ENCODE measurements around the gene REEP6.

The REEP6 gene

GRCh38 chr19:1467490-1468273 is 23.3 kb upstream of the REEP6 start:
- H3K4me3 ChIP-seq (replicated peaks; ENCODE audit: low read depth, low read length) = no peak overlapping the region
- peak; percentile 16 for DNase-seq (ENCODE audit: extremely low read depth, insufficient read length)
- no peaks in the 10 kb centered on the region; the same call in 1 of the 2 replicates for H3K27me3 ChIP-seq (replicated peaks; ENCODE audit: control insufficient read depth, insufficient read depth, low read length)
- no peaks in the 10 kb centered on the region for H3K36me3 ChIP-seq (ENCODE audit: control insufficient read depth, insufficient read depth, low read length)
- TF ChIP-seq, protein P1, sequence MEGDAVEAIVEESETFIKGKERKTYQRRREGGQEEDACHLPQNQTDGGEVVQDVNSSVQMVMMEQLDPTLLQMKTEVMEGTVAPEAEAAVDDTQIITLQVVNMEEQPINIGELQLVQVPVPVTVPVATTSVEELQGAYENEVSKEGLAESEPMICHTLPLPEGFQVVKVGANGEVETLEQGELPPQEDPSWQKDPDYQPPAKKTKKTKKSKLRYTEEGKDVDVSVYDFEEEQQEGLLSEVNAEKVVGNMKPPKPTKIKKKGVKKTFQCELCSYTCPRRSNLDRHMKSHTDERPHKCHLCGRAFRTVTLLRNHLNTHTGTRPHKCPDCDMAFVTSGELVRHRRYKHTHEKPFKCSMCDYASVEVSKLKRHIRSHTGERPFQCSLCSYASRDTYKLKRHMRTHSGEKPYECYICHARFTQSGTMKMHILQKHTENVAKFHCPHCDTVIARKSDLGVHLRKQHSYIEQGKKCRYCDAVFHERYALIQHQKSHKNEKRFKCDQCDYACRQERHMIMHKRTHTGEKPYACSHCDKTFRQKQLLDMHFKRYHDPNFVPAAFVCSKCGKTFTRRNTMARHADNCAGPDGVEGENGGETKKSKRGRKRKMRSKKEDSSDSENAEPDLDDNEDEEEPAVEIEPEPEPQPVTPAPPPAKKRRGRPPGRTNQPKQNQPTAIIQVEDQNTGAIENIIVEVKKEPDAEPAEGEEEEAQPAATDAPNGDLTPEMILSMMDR (IDR thresholded peaks at IDR 0.05; ENCODE audit: insufficient read depth, low read length, poor library complexity, severe bottlenecking) = no peak

DNA sequence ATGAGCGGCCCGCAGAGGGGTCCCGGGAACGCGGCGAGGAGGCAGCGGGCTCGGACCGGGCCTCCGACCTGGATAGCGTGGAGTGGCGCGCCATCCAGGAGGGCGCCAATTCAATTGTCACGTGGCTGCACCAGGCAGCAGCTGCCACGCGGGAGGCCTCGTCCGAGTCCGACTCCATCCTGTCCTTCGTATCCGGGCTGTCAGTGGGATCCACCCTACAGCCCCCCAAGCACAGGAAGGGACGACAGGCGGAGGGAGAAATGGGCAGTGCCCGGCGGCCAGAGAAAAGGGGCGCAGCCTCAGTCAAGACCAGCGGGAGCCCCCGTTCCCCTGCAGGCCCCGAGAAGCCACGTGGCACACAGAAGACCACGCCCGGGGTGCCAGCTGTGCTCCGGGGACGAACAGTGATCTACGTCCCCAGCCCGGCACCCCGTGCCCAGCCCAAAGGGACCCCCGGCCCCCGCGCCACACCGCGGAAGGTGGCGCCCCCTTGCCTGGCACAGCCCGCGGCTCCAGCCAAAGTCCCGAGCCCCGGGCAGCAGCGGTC is 22.6 kb upstream of the REEP6 start:
- Histone ChIP-seq H3K4me3 (replicated peaks; ENCODE audit: low read depth, low read length) (no peak overlapping the region), H3K27me3 (replicated peaks; ENCODE audit: control insufficient read depth, insufficient read depth, low read length) (no peaks in the 10 kb centered on the region; the same call in 1 of the 2 replicates), H3K36me3 (ENCODE audit: control insufficient read depth, insufficient read depth, low read length) (no peaks in the 10 kb centered on the region)
- TF ChIP-seq, protein P1 (IDR thresholded peaks at IDR 0.05; ENCODE audit: insufficient read depth, low read length, poor library complexity, severe bottlenecking) = no peak
- DNase-seq (ENCODE audit: extremely low read depth, insufficient read length) = peak; percentile 18

- no peaks in the 10 kb centered on the region; the same call in 1 of the 2 replicates for H3K27me3 ChIP-seq (replicated peaks; ENCODE audit: control insufficient read depth, insufficient read depth, low read length)
- no peaks in the 10 kb centered on the region; the same call in 1 of the 2 replicates for H3K36me3 ChIP-seq (ENCODE audit: control insufficient read depth, insufficient read depth, low read length)
- peak; percentile 33 for DNase-seq (ENCODE audit: extremely low read depth, insufficient read length)
- no peak overlapping the region for H3K4me3 ChIP-seq (replicated peaks; ENCODE audit: low read depth, low read length)
- TF ChIP-seq, protein P1 (IDR thresholded peaks at IDR 0.05; ENCODE audit: insufficient read depth, low read length, poor library complexity, severe bottlenecking) = no peak
Observed at GRCh38 chr19:1468821-1469254, 22.1 kb upstream of the REEP6 start.

DNA sequence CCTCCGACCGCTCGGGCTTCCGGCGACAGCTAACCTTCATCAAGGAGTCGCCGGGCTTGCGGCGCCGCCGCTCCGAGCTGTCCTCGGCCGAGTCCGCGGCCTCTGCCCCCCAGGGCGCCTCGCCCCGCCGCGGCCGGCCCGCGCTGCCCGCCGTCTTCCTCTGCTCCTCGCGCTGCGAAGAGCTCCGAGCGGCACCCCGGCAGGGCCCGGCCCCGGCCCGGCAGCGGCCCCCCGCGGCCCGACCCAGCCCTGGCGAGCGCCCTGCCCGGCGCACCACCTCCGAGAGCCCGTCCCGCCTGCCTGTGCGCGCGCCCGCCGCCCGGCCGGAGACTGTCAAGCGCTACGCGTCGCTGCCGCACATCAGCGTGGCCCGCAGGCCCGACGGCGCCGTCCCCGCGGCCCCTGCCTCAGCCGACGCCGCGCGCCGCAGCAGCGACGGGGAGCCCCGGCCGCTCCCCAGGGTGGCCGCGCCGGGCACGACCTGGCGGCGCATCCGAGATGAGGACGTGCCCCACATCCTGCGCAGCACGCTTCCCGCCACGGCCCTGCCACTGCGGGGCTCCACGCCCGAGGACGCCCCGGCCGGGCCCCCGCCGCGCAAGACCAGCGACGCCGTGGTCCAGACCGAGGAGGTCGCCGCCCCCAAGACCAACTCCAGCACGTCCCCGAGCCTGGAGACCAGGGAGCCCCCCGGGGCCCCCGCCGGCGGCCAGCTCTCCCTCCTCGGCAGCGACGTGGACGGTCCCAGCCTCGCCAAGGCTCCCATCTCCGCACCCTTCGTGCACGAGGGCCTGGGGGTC is 21.5 kb upstream of the REEP6 start:
- Histone ChIP-seq H3K36me3 (ENCODE audit: control insufficient read depth, insufficient read depth, low read length) (peaks cover under 1% of the 10 kb centered on the region), H3K27me3 (replicated peaks; ENCODE audit: control insufficient read depth, insufficient read depth, low read length) (no peaks in the 10 kb centered on the region; the same call in 1 of the 2 replicates), H3K4me3 (replicated peaks; ENCODE audit: low read depth, low read length) (no peak overlapping the region)
- DNase-seq (ENCODE audit: extremely low read depth, insufficient read length) = peak; percentile 23
- TF ChIP-seq, protein P1 (IDR thresholded peaks at IDR 0.05; ENCODE audit: insufficient read depth, low read length, poor library complexity, severe bottlenecking) = no peak

DNA sequence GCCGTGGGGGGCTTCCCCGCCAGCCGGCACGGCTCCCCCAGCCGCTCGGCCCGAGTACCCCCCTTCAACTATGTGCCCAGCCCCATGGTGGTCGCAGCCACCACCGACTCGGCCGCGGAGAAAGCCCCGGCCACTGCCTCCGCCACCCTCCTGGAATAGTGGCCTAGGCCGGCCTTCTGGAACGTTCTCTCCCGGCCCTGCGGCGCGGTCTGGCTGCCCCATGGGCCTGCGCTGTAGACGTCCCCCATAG is 21.0 kb upstream of the REEP6 start:
- H3K36me3 ChIP-seq (ENCODE audit: control insufficient read depth, insufficient read depth, low read length) = peaks cover 2% of the 10 kb centered on the region
- H3K4me3 ChIP-seq (replicated peaks; ENCODE audit: low read depth, low read length) = no peak overlapping the region
- TF ChIP-seq, protein P1 (IDR thresholded peaks at IDR 0.05; ENCODE audit: insufficient read depth, low read length, poor library complexity, severe bottlenecking) = no peak
- H3K27me3 ChIP-seq (replicated peaks; ENCODE audit: control insufficient read depth, insufficient read depth, low read length) = no peaks in the 10 kb centered on the region; the same call in 1 of the 2 replicates
- no peak for DNase-seq (ENCODE audit: extremely low read depth, insufficient read length)
